Breast epithelium (tissue), 4 donors: ENCODE measurements around the gene LIM2. TPM values are rescaled to one million over a fixed set of nuclear protein-coding genes. Genes with fewer than 3 reads are reported as not detected.

ENCODE experiments used
- DNase-seq, 2 donors: peaks; one replicate each; pipeline ENCODE4 v3.0.0-alpha.2; 2019; ENCODE audit warnings: low spot score in 2 of 2
- H3K27ac ChIP-seq, 2 donors: fragments of 200-600 bp; sonication (generic) in 1 of 2; one replicate each; pipeline ENCODE4 v1.5.1; 2016 to 2019; ENCODE audit warnings: mild to moderate bottlenecking in 1 of 2
- H3K27me3 ChIP-seq, 2 donors: fragments of 200-600 bp; sonication (generic) in 1 of 2; one replicate each; pipeline versions ENCODE4 v1.5.1 to v1.6.0; 2017 to 2019; ENCODE audit warnings: control low read depth in 1 of 2, mild to moderate bottlenecking in 1 of 2
- H3K36me3 ChIP-seq: fragments of 200-600 bp; one replicate; pipeline ENCODE4 v1.5.1; 2019
- H3K4me1 ChIP-seq, 2 donors: fragments of 200-600 bp; sonication (generic); one replicate each; pipeline ENCODE4 v1.5.1; 2016 to 2019; ENCODE audit warnings: control low read depth in 1 of 2
- H3K4me3 ChIP-seq, 3 donors: fragments of 200-600 bp; sonication (generic); 1 replicate in 2 of 3; 2 replicates in 1 of 3; pipeline ENCODE4 v1.5.1; 2016 to 2019; ENCODE audit warnings: mild to moderate bottlenecking in 3 of 3, moderate library complexity in 2 of 3
- H3K9me3 ChIP-seq, 2 donors: fragments of 200-600 bp; sonication (generic) in 1 of 2; one replicate each; pipeline ENCODE4 v1.5.1; 2016 to 2019; ENCODE audit warnings: control low read depth in 1 of 2
- POLR2A ChIP-seq: fragments of 450-650 bp; IDR thresholded peaks from one replicate; pipeline ENCODE4 v1.6.1; 2016; ENCODE audit warnings: antibody characterized with exemption, mild to moderate bottlenecking, moderate library complexity
- POLR2AphosphoS5 ChIP-seq, 3 donors: sonication (generic); formaldehyde crosslinking; IDR thresholded peaks; one replicate each; pipeline ENCODE4 v1.6.1; 2017; ENCODE audit warnings: antibody characterized with exemption in 3 of 3
- intact Hi-C: fragments of 100-400 bp; cut with DNase I; formaldehyde crosslinking; loops from one replicate; pipeline ENCODE4 v1.15.1; 2023; ENCODE audit warnings: low total_unique reads
- total RNA-seq, 3 donors: library from RNA; depleted of rRNA; stranded (reverse); fragments of >200 nt; gene quantifications; one replicate each; pipeline ENCODE4 v1.1.0, GENCODE V29; 2016
- TF ChIP-seq, protein P1 (sequence below), 3 donors: fragments of 450-650 bp; IDR thresholded peaks; one replicate each; pipeline ENCODE4 v1.5.1; 2016 to 2017; ENCODE audit warnings: antibody characterized with exemption in 3 of 3, mild to moderate bottlenecking in 3 of 3, moderate library complexity in 3 of 3

LIM2 gene
- total RNA-seq, 3 donors from 2014 or later: not detected

DNA sequence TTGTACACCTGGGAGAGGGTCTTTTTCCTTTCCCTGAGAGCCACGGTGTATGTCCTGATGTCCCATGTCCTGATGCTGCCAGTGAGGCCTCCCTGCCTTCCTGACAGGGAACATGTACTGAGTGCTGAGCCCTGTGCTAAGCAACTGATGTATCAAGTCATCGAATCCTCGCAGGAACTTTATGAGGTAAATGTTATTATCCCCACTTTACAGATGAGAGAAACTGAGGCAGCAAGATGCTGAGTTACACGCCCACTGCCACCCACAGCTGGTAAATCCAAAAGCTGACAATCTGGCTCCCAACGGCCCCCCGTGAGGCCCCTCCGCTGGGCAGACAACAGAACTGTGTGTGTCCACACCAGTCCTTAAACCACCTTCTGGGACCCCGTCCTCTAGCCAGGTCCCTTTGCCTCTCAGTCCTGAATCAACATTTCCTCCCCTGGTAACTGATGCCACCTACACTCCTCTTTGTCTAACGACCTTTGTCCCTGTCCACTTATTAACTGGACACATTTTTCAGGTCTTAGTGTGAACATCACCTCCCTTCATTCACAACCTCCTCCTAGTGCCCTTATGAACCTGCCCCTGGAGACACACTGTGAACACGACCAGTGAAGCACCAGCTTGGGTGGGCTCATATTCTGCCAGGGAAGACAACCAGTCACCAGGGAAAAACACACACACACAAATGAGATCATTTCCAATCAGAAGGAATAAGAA is 40.4 kb downstream of the LIM2 start:
- TF ChIP-seq POLR2A (no peak), POLR2AphosphoS5 (IDR thresholded peaks at IDR 0.05) (no peak)
- TF ChIP-seq, protein P1, sequence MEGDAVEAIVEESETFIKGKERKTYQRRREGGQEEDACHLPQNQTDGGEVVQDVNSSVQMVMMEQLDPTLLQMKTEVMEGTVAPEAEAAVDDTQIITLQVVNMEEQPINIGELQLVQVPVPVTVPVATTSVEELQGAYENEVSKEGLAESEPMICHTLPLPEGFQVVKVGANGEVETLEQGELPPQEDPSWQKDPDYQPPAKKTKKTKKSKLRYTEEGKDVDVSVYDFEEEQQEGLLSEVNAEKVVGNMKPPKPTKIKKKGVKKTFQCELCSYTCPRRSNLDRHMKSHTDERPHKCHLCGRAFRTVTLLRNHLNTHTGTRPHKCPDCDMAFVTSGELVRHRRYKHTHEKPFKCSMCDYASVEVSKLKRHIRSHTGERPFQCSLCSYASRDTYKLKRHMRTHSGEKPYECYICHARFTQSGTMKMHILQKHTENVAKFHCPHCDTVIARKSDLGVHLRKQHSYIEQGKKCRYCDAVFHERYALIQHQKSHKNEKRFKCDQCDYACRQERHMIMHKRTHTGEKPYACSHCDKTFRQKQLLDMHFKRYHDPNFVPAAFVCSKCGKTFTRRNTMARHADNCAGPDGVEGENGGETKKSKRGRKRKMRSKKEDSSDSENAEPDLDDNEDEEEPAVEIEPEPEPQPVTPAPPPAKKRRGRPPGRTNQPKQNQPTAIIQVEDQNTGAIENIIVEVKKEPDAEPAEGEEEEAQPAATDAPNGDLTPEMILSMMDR (IDR thresholded peaks at IDR 0.05): no peak
- Histone ChIP-seq H3K27me3 (no peaks in the 10 kb centered on the region), H3K4me3 (no peak overlapping the region), H3K27ac (no peak overlapping the region), H3K36me3 (no peaks in the 10 kb centered on the region), H3K9me3 (no peaks in the 10 kb centered on the region), H3K4me1 (no peaks in the 10 kb centered on the region)
- DNase-seq: no peak
- intact Hi-C loops: no loop called here

DNA sequence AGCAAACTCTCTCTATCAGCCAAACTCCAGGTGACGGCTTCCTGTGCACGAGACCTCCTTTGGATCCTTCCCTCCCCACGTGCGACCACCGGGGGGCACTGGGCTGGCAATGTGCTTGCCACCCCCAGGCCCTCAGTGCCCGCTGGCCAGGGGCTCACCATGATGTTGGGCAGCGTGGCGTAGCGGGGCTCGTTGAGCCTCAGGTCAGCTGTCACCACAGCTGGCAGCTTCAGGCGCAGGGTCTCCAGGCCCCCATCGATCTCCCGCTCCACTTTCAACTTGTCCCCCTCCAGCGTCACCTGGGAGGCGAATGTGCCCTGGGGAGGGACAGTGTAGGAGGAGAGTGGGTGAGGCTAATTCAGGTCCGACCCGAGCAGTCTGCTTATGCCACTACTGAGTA is 41.0 kb downstream of the LIM2 start:
- H3K4me3 ChIP-seq: no peak overlapping the region
- H3K27ac ChIP-seq: no peak overlapping the region
- H3K27me3 ChIP-seq: no peaks in the 10 kb centered on the region
- H3K36me3 ChIP-seq: no peaks in the 10 kb centered on the region
- no peak for TF ChIP-seq POLR2A
- TF ChIP-seq POLR2AphosphoS5 (IDR thresholded peaks at IDR 0.05): no peak
- TF ChIP-seq, protein P1 (IDR thresholded peaks at IDR 0.05): no peak
- H3K4me1 ChIP-seq: no peaks in the 10 kb centered on the region
- intact Hi-C loops: no loop called here
- DNase-seq: no peak
- H3K9me3 ChIP-seq: no peaks in the 10 kb centered on the region

DNA sequence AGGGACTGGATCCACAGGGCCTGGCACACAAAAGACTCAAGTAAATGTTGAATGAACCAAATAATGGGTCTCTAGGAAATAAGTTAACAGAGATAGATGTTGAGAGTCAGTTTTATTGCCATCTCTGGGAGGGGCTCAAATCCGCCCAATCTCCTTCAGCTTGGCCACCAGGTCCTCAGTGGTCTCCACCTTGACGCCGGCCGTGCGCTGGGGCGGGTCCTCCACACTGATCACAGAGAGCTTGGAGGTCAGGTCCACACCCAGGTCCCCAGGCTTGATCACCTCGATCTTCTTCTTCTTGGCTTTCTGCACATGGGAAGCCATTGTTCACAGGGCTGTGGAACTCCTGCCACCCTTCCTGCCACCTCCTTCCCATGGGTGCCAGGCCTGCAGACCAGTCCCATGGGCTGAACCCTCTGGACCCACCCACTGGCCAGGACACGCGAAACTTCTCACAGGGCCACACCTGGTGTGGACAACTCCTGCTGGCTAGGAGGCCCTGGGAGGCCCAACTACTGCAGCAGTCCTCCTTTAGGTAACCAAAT is 42.6 kb downstream of the LIM2 start:
- no peak overlapping the region for H3K4me3 ChIP-seq
- no peaks in the 10 kb centered on the region for H3K36me3 ChIP-seq
- intact Hi-C loops: loop anchor here (2.0 kb wide), 1 partner anchor 46 kb away; the partner anchor contains the start of gene C19orf84
- no peak overlapping the region for H3K27ac ChIP-seq
- H3K27me3 ChIP-seq: no peaks in the 10 kb centered on the region
- TF ChIP-seq POLR2A (no peak), POLR2AphosphoS5 (IDR thresholded peaks at IDR 0.05) (no peak)
- TF ChIP-seq, protein P1 (IDR thresholded peaks at IDR 0.05): no peak
- no peaks in the 10 kb centered on the region for H3K4me1 ChIP-seq
- no peaks in the 10 kb centered on the region for H3K9me3 ChIP-seq
- DNase-seq: no peak

DNA sequence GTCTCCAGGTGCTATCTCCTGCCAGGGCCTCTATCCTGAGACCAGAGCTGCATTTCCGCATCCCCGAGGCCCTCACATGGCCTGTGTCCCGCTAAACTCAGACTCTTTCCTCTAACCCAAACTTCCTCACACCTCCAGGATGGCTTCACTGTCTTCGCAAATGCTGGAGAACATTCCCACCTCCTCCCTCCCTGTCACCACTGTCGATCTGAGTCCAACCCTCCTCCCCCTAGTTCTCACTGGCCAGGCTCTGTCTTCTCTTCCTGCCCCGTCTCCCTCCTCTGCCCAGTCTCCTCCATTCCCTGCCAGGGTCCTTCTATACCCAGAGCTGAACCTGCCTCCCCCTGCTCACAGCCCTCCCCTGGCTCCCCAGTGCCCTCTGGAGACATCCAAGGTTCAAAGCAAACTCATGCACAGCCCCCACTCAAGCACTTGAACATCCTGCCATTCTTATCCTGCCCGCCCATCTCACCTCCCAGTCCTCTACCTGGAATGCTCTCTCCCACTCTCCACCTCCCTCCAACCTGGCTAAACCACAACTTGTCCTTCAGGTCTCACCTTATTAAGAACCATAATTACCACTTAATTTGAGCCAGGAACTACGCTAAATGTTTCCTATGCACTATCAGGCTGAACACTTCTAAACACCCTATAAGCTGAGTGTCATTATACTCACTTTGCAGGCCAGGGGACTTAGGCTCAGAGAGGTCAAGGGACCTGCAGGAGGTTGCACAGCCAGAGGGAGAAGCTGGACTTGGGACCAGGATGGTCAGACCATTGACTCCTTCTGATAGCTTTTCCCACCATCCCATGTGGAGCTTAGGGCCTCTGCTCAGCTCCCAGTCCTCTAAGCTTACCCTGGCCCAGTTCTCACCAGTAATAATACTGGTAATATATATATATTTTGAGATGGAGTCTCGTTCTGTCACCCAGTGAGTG is 44.9 kb downstream of the LIM2 start:
- DNase-seq: no peak
- intact Hi-C loops: no loop called here
- H3K4me3 ChIP-seq: no peak overlapping the region
- no peaks in the 10 kb centered on the region for H3K27me3 ChIP-seq
- H3K36me3 ChIP-seq: no peaks in the 10 kb centered on the region
- H3K4me1 ChIP-seq: no peaks in the 10 kb centered on the region
- H3K9me3 ChIP-seq: no peaks in the 10 kb centered on the region
- H3K27ac ChIP-seq: peak overlapping the region in 1 of 2 donors; percentile 12
- TF ChIP-seq, protein P1 (IDR thresholded peaks at IDR 0.05): no peak
- no peak for TF ChIP-seq POLR2A
- no peak for TF ChIP-seq POLR2AphosphoS5 (IDR thresholded peaks at IDR 0.05)
